ENCODE results near the gene PAFAH1B2. TPM values are rescaled to one million over a fixed set of nuclear protein-coding genes. Genes with fewer than 3 reads are reported as not detected.

PAFAH1B2 gene
- total RNA-seq, 4 donors from 2014 or later: 25.8 to 52.3 (median 35.2) TPM

- peaks cover 19 to 21% of the 10 kb centered on the region in 2 donors for H3K4me1 ChIP-seq
- peaks cover 0 to 6% of the 10 kb centered on the region in 2 donors for H3K36me3 ChIP-seq
These were observed 8.0 kb downstream of the PAFAH1B2 start for GRCh38 chr11:117152066-117152465.

GRCh38 chr11:117154468-117154867 is 10.4 kb downstream of the PAFAH1B2 start:
- intact Hi-C loops (cut with DNase I; ENCODE audit: low total_unique reads): no loop called here
- Histone ChIP-seq H3K9me3 (no peaks in the 10 kb centered on the region), H3K4me3 (no peak overlapping the region), H3K27me3 (no peaks in the 10 kb centered on the region), H3K4me1 (peaks cover 9 to 13% of the 10 kb centered on the region in 2 donors), H3K27ac (no peak overlapping the region), H3K36me3 (peaks cover 0 to 6% of the 10 kb centered on the region in 2 donors)
- ATAC-seq (no peak), DNase-seq (no peak)
- in situ Hi-C loops (cut with MboI; ENCODE audit: low sequenced_read_pairs in 4 of 4): no loop called here
- TF ChIP-seq POLR2A (IDR thresholded peaks at IDR 0.05) (no peak), CTCF (IDR thresholded peaks at IDR 0.05 in 4 of 5, conservative IDR thresholded peaks at IDR 0.05 in 1 of 5) (no peak)

More at GRCh38 chr11:117152066-117152465, 8.0 kb downstream of the PAFAH1B2 start:
- intact Hi-C loops (cut with DNase I; ENCODE audit: low total_unique reads) (no loop called here), in situ Hi-C loops (cut with MboI; ENCODE audit: low sequenced_read_pairs in 4 of 4) (no loop called here)
- TF ChIP-seq CTCF (IDR thresholded peaks at IDR 0.05 in 4 of 5, conservative IDR thresholded peaks at IDR 0.05 in 1 of 5) (no peak), POLR2A (IDR thresholded peaks at IDR 0.05) (no peak)
- no peaks in the 10 kb centered on the region for H3K9me3 ChIP-seq
- ATAC-seq (no peak), DNase-seq (no peak)
- H3K27me3 ChIP-seq: no peaks in the 10 kb centered on the region
- no peak overlapping the region for H3K27ac ChIP-seq
- no peak overlapping the region for H3K4me3 ChIP-seq

- no peaks in the 10 kb centered on the region for H3K27me3 ChIP-seq
- no peak for TF ChIP-seq CTCF (IDR thresholded peaks at IDR 0.05 in 4 of 5, conservative IDR thresholded peaks at IDR 0.05 in 1 of 5)
- TF ChIP-seq POLR2A (IDR thresholded peaks at IDR 0.05): no peak
- H3K4me3 ChIP-seq: no peak overlapping the region
- H3K9me3 ChIP-seq: no peaks in the 10 kb centered on the region
- in situ Hi-C loops (cut with MboI; ENCODE audit: low sequenced_read_pairs in 4 of 4): no loop called here
- DNase-seq (no peak), ATAC-seq (no peak)
- intact Hi-C loops (cut with DNase I; ENCODE audit: low total_unique reads): no loop called here
- H3K27ac ChIP-seq: no peak overlapping the region
- H3K4me1 ChIP-seq: peaks cover 7 to 11% of the 10 kb centered on the region in 2 donors
- H3K36me3 ChIP-seq: peaks cover 0 to 36% of the 10 kb centered on the region in 2 donors
These were observed 13.4 kb downstream of the PAFAH1B2 start for GRCh38 chr11:117157507-117157906.

- no peak overlapping the region for H3K27ac ChIP-seq
These were observed 15.8 kb downstream of the PAFAH1B2 start for GRCh38 chr11:117159892-117160291.

More at GRCh38 chr11:117159892-117160291, 15.8 kb downstream of the PAFAH1B2 start:
- no peak for TF ChIP-seq CTCF (IDR thresholded peaks at IDR 0.05 in 4 of 5, conservative IDR thresholded peaks at IDR 0.05 in 1 of 5)
- TF ChIP-seq POLR2A (IDR thresholded peaks at IDR 0.05): no peak
- Histone ChIP-seq H3K27me3 (no peaks in the 10 kb centered on the region), H3K4me1 (peaks cover 4 to 7% of the 10 kb centered on the region in 2 donors), H3K4me3 (no peak overlapping the region), H3K36me3 (peaks cover 0 to 58% of the 10 kb centered on the region in 2 donors), H3K9me3 (no peaks in the 10 kb centered on the region)
- no peak for ATAC-seq
- DNase-seq: no peak
- in situ Hi-C loops (cut with MboI; ENCODE audit: low sequenced_read_pairs in 4 of 4) (no loop called here), intact Hi-C loops (cut with DNase I; ENCODE audit: low total_unique reads) (no loop called here)
